HCT116 (cell line): Measurements from ENCODE around the gene AUP1.

Experiments
- RAD21 ChIP-seq: IDR thresholded peaks from 2 replicates; pipeline ENCODE4 v1.6.1; 2012; ENCODE audit warnings: low read depth, mild to moderate bottlenecking
- TF ChIP-seq, protein P1 (sequence below), 3 experiments: fragments of 200-600 bp in 1 of 3; sonication (generic) in 1 of 3; IDR thresholded peaks in 2 of 3; conservative IDR thresholded peaks in 1 of 3; 2 replicates each; pipeline ENCODE4 v1.5.1; 2012 to 2017; ENCODE audit warnings: low read depth in 2 of 3, low read length in 2 of 3, antibody characterized with exemption in 1 of 3, borderline replicate concordance in 1 of 3, control low read depth in 1 of 3, mild to moderate bottlenecking in 1 of 3, mixed read lengths in 1 of 3, mixed run types in 1 of 3, moderate library complexity in 1 of 3; ENCODE audit not compliant: insufficient read depth in 1 of 3

DNA sequence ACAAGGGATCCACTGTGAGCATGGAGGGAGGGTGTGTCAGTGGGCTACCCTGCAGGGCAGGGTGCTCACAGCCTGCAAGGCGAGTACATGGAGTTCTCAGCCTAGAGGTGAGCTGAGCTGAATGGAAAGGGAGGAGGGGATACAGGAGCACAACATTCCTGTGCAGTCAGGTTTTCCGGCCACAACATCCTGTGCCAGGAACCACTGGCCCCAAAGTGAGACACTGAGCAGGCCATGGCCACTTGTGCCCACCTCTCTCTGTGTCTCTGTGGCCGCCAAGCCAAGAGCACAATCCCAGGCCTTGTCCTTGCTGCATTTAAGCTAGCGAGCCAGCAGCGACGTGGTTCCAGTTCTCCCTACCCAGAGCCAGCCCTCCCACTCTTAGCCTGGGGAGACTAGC is 31.1 kb upstream of the AUP1 start:
- no peak for TF ChIP-seq RAD21
- TF ChIP-seq, protein P1, sequence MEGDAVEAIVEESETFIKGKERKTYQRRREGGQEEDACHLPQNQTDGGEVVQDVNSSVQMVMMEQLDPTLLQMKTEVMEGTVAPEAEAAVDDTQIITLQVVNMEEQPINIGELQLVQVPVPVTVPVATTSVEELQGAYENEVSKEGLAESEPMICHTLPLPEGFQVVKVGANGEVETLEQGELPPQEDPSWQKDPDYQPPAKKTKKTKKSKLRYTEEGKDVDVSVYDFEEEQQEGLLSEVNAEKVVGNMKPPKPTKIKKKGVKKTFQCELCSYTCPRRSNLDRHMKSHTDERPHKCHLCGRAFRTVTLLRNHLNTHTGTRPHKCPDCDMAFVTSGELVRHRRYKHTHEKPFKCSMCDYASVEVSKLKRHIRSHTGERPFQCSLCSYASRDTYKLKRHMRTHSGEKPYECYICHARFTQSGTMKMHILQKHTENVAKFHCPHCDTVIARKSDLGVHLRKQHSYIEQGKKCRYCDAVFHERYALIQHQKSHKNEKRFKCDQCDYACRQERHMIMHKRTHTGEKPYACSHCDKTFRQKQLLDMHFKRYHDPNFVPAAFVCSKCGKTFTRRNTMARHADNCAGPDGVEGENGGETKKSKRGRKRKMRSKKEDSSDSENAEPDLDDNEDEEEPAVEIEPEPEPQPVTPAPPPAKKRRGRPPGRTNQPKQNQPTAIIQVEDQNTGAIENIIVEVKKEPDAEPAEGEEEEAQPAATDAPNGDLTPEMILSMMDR (IDR thresholded peaks at IDR 0.05 in 2 of 3, conservative IDR thresholded peaks at IDR 0.05 in 1 of 3; ENCODE audit: borderline replicate concordance in 1 of 3, insufficient read depth in 1 of 3, low read depth in 2 of 3, low read length in 2 of 3), result no peak
